HG03520 (cell line): ENCODE measurements around the gene NANS.

Experiments used
- ATAC-seq: cut with Tn5 transposase; IDR thresholded peaks from one replicate; pipeline ENCODE4 v1.9.1; 2021; ENCODE audit warnings: mild to moderate bottlenecking, moderate library complexity; ENCODE audit not compliant: unreplicated experiment

The NANS gene

DNA sequence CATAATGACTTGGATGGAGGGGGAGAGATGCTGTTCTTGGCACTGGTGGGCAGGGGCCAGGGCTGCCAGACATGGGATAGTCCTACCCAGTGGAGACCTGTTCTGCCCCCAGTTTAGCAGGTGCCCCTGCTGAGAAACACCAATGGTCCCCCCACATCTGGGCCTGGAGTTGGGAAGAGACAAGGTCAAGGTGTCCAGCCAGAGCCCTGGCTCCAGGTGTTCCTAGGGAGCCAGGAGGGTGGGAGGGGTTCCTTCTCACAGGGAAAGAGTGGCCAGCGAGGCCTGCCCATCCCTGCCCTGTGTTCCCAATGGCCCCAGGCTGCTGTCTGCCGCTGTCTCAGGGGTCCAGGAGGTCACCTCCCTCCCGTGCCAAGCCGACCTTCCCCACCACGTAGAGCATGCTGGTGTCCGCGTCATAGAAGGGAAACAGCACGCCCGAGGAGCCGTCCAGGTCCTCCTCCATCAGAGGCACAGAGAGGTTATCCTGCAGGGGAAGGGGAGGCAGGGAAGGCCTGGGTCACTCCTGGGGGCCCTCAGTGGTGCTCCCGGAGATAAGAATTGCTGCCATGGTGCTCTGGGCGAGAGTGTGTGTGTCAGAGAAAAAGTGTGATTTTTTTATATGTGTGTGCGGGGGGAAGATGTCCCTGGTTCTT is 74.2 kb downstream of the NANS start:
- no peak for ATAC-seq

DNA sequence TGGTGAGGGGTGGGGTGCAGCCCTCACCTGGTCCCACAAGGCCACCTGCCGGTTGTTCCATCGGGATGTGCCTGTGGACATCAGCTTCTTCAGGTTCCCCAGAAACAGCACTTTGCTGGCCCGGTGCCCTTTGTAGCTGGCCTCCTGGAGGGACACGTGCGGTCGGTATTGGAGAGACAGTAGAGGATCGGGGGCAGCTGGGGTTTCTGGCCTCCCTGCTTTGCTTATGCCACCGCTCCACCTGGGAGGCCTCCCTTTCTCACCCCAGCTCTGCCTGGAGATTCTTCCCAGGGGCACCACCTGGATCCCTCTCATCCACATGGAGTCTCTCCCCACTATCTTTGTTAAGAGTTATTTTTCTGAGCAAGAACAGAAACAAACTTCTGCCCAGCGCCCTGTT is 75.6 kb downstream of the NANS start:
- no peak for ATAC-seq
